NCI-H748 (cell line): ENCODE data around the gene SYTL2.

Experiments
- DNase-seq: peaks from one replicate; lab custom pipeline; 2025; ENCODE audit not compliant: unreplicated experiment; lab: John Stamatoyannopoulos, UW

The SYTL2 gene

GRCh38 chr11:85766721-85767161, 44.2 kb downstream of the SYTL2 start:
- no peak for DNase-seq

GRCh38 chr11:85764796-85765195, 46.1 kb downstream of the SYTL2 start:
- DNase-seq: no peak

DNA sequence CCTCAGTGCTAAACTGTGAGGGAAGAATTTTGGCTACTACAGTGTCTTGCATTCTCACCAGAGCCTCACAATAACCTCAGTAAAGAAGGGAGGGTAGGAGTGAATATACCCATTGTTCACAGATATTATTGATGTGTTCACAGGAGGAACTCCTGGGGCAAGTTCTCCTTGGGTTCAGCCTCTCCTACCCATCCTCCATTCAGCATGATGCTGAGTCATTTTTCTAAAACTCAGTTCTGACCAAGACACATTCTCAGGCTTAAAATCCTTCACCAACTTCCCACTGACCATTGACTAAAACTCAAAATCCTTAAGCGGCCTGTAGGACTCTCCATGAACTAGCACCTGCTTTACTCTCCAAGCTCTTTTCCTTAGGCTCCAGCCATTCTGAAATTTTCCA, 48.7 kb downstream of the SYTL2 start:
- DNase-seq: no peak

DNA sequence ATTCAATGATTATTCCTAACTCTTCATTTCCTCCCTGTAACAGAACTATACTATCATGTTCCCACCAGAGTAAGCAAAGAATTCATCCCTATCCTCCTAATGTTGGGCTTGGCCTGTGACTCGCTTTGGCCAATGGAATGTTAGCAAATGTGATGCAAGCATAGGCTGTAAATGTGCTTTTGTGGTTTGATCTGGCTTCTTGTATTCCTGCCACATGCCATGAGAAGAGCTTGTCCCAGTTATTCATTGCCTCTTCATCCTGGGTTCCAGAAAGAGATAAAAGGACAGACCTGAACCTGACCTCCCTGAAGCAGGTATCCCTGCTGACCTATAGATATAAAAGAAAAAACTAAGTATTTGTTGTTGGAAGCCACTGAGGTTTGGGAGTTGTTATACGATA, 51.0 kb downstream of the SYTL2 start:
- DNase-seq: peak; percentile 19

DNA sequence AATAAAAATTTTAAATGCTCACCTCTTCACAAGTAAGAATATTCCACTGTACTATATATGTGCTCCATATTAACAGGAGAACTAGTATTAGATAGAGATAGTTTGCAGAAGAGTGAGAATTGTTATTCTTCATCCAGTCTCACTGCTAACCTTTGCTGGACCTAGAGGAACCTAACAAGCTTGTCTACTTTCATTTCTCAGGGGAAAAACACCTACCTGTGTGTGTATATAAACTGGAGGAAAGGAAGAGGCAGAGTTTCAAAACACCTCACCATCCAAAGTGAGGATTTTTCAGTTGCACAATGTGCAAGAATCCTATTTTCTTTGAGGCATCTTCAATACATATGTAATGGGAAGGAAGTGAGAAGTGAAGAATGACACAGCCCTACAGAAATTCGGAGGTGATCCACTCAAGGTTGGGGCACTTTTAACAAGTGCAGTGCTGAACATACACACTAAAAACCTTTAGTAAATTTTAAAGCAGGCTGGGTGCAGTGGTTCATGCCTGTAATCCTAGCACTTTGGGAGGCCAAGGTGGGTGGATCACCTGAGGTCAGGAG, 52.4 kb downstream of the SYTL2 start:
- no peak for DNase-seq

DNA sequence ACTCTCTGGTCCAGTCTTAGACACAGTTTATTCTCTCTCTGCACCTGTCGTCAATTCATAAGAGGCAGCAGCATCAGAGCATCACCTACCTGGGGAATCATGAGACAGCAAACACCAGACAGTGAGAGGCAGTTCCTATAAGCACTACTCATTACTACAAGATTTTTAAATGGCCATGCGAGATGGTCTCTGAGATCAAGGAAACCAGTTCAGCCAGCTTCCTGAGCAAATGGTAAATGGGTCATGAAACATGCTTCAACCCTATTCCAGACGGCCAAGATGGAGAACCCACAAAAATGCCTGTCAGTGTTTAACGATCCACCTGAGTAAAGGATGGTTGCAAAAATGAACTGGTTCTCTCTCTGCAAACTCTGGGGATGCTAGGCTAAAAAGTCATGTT, 52.9 kb downstream of the SYTL2 start:
- no peak for DNase-seq

DNA sequence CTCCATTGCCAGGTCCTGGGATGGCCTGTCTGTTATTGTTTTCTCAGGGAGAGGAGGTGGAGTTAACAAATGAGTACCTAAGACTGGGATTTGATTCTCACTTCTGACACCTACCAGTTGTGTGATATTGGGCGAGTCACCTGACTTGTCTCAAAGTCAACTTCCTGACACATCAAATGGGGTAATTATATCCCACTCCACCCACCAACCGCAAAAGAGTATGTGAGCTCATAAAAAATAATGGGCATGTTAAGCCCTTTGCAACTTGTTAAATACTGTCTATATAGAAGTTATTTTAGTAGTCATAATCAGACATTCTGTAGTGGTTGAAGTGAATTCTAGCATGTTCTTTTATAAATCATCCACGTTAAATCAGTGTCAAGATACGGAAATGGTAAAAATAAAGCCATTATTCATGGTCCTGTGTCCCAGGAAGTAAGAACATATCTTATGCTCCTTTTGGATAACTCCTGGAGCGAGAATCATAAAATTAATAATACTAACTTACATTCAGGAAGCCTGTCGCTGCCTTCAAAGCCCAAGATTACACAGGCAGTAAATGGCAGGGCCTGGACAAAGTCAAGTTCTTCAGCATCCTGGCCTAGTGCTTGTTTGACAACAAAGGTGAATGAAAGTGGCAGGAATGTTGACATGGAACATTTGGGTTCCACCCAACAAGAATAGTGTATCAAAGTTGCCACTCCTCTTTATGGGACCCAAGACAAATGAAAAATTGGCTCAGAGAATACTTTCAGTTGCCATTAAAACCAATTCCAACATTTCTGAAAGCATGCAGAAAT, 54.3 kb downstream of the SYTL2 start:
- peak; percentile 5 for DNase-seq

DNA sequence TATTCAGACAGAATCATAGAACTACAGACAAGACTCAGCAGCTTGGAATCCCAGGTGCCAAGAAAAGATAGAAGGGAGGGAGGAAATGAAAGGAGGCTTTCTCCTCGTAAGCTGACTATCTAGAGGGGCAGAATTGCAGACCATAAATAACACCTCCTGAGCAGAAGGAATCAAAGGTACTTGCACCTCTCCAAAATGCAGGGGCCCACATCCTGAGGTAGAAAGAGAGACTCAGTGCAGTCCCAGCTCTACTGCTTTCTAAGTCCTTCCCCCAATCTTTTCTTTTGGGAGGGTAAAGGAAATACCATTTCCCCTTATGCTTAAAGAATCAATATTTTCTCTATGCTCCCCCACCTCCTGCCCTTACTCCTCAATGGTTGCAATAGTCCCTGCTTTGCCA, 55.2 kb downstream of the SYTL2 start:
- no peak for DNase-seq

GRCh38 chr11:85755285-85755684, 55.7 kb downstream of the SYTL2 start:
- DNase-seq: no peak

DNA sequence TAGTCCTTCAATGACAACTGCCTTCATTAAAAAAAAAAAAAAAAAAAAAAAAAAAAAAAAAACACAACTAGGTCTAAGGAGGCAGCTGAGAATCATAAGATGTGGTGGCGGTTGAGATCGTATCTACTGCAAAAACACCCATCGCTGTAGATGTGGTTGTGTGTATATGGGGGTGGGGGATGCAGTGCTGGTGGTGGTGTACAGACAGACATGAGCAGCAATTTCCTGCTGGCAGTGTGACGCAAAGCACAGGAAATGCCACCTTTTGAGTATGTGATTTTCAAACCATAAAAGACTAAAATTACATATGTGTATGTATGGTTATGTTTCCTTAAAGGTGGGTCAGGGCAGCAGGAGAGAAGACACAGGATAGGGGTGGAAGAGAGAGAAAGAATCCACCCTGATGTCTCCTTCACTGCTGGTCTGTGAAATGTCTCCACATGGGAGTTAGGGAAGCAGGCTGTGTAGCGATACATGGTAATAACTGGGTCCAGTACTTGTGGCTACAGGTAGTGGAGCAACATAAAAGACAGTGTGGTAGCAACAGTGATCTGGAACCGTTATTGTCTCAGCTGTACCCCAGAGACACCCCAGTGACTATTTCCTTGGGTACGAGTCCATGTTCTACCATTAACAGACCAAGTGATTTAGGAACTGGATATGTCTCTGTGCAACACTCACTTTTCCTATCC, 57.9 kb downstream of the SYTL2 start:
- DNase-seq: no peak

- no peak for DNase-seq
Observed at GRCh38 chr11:85752201-85752889, 58.6 kb downstream of the SYTL2 start.

DNA sequence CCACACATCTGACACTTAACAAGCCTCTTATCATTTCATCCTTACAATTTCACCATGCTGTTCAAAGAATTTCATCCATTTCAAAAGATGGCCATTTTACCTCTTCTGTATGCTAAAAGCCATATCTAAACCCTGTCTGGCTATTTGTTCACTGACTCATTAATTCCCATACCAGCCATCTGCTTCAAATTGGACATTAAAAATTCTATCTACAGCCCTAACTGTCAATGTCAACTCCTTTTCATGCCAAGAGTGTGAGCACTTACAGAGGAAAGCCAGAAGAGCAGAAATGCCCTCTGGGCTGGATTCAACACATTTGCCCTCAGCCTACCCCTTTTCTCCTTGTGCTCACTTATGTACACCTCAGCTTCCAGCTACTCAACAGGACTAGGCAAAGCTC, 59.2 kb downstream of the SYTL2 start:
- no peak for DNase-seq

DNA sequence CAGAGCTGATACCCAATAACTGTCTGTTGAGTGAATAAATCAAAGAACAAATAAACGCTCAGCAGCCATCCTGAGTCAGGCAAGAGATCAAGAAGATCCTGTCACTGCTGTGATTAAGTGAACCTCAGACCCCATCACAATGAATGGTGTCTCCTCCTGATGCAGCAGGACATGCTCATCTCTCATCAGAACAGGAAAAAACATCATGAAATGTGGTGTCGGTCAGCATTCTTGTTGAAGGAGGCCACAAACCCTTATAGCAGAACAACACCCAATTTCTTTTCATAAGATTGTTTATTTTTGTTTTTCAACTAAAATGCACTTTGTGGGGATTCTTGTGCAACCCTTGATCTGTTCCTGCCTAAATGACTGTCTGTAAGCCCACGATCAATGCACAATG, 60.3 kb downstream of the SYTL2 start:
- DNase-seq: no peak

DNA sequence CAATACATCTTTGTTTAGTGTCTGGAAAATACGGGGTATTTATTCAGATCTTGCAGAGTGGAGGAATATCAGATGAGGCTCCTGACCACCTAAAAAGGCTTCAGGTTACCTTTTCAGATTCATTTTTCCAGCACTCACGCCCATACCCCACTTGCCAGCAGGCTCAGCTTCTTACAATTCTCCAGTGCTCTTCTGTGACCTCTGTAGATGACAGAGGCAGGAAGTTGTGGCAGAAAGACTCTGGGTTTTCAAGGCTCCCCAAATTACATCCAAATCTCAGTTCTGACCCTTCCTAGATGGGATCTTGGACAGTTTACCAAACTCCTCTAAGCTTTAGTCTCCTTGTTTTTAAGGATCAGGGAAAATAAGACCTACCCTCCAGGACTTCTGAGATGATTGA, 61.1 kb downstream of the SYTL2 start:
- DNase-seq: no peak

- DNase-seq: no peak
Observed at GRCh38 chr11:85749287-85749834, 61.6 kb downstream of the SYTL2 start.

DNA sequence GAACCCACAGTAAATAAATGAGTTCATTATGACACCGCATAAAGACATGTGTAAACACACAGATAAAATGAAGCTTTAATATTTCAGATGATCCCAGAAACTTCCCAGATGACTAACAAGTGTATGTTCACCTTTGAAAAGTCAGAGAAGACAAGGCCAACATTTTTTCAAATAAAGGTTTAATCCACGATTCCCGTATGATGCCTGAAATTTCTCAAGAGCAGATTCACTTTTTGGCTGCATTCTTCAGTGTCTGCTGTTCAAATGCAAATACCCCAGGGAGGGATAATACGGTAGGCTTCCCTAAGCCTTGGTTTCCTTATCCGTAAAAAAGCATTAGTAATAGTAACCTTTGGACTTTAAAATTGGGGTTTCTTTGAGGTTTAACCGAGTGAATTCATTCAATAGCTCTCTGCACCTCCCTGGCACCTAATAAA, 62.5 kb downstream of the SYTL2 start:
- no peak for DNase-seq

- DNase-seq: no peak
Observed at GRCh38 chr11:85746670-85747069, 64.3 kb downstream of the SYTL2 start.

GRCh38 chr11:85745626-85746025, 65.3 kb downstream of the SYTL2 start:
- DNase-seq: no peak

GRCh38 chr11:85742873-85743275, 68.1 kb downstream of the SYTL2 start:
- DNase-seq: no peak

GRCh38 chr11:85742348-85742747, 68.6 kb downstream of the SYTL2 start:
- DNase-seq: no peak
